Suprapubic skin (tissue), 3 donors: Measurements from ENCODE around the gene LRRC3C.

ENCODE experiments used
- CTCF ChIP-seq, 2 donors: fragments of 200-600 bp in 1 of 2; fragments of 450-650 bp in 1 of 2; sonication (generic) in 1 of 2; IDR thresholded peaks; one replicate each; pipeline ENCODE4 v1.5.1; 2016 to 2019; ENCODE audit warnings: antibody characterized with exemption in 2 of 2, mild to moderate bottlenecking in 1 of 2, moderate library complexity in 1 of 2
- POLR2AphosphoS5 ChIP-seq, 3 donors: sonication (generic); formaldehyde crosslinking; IDR thresholded peaks; one replicate each; pipeline ENCODE4 v1.6.1; 2017; ENCODE audit warnings: antibody characterized with exemption in 3 of 3

GRCh38 chr17:39935909-39936308, 8.4 kb downstream of the LRRC3C start:
- no peak for TF ChIP-seq CTCF (IDR thresholded peaks at IDR 0.05)
- TF ChIP-seq POLR2AphosphoS5 (IDR thresholded peaks at IDR 0.05): no peak
